GM23338 (cell line): ENCODE results near the gene FAM217A. TPM values are rescaled to one million over a fixed set of nuclear protein-coding genes. Genes with fewer than 3 reads are reported as not detected.

Experiments used
- ATAC-seq: fragments of 200-7000 bp; cut with Tn5 transposase; 3 replicates; pipeline ENCODE4 v1.9.1; 2020
- DNase-seq: peaks from one replicate; pipeline ENCODE4 v3.0.0-alpha.2; 2015; ENCODE audit warnings: low spot score
- H2AFZ ChIP-seq: fragments of 200-600 bp; sonication (generic); 2 replicates; pipeline ENCODE4 v1.8.0; 2016; ENCODE audit warnings: antibody characterized with exemption, mild to moderate bottlenecking, moderate library complexity
- H3F3A ChIP-seq: fragments of 200-600 bp; sonication (generic); replicated peaks from 2 replicates; pipeline ENCODE4 v1.8.0; 2017; ENCODE audit warnings: antibody characterized with exemption, mixed run types, low read depth
- H3K27ac ChIP-seq: fragments of 200-600 bp; sonication (generic); 2 replicates; pipeline ENCODE4 v1.6.1; 2016; ENCODE audit warnings: low read depth
- H3K27me3 ChIP-seq: fragments of 200-600 bp; sonication (generic); 2 replicates; pipeline ENCODE4 v1.8.0; 2016; ENCODE audit warnings: mild to moderate bottlenecking, mixed run types, moderate library complexity; ENCODE audit not compliant: insufficient read depth
- H3K36me3 ChIP-seq: fragments of 200-600 bp; sonication (generic); 2 replicates; pipeline ENCODE4 v1.8.0; 2016; ENCODE audit warnings: mild to moderate bottlenecking; ENCODE audit not compliant: insufficient read depth
- H3K4me1 ChIP-seq: fragments of 200-600 bp; sonication (generic); 2 replicates; pipeline ENCODE4 v1.8.0; 2016; ENCODE audit warnings: mild to moderate bottlenecking, moderate library complexity; ENCODE audit not compliant: insufficient read depth
- H3K4me2 ChIP-seq: fragments of 200-600 bp; sonication (generic); 2 replicates; pipeline ENCODE4 v1.7.1; 2017; ENCODE audit warnings: mixed run types
- H3K4me3 ChIP-seq: fragments of 200-600 bp; sonication (generic); 2 replicates; pipeline ENCODE4 v1.6.1; 2016; ENCODE audit warnings: mixed run types
- H3K79me2 ChIP-seq: fragments of 200-600 bp; sonication (generic); replicated peaks from 2 replicates; pipeline ENCODE4 v1.8.0; 2017; ENCODE audit warnings: mild to moderate bottlenecking; ENCODE audit not compliant: insufficient read depth
- H3K9me2 ChIP-seq: fragments of 200-600 bp; sonication (generic); 2 replicates; pipeline ENCODE4 v1.8.0; 2017; ENCODE audit not compliant: insufficient read depth
- H4K20me1 ChIP-seq: fragments of 200-600 bp; sonication (generic); replicated peaks from 2 replicates; pipeline ENCODE4 v1.8.0; 2017; ENCODE audit warnings: mild to moderate bottlenecking; ENCODE audit not compliant: insufficient read depth
- H3K27ac Mint-ChIP-seq: 2 replicates; pipeline ENCODE4 v1.8.0; 2020; ENCODE audit warnings: inconsistent platforms, mild to moderate bottlenecking, moderate library complexity, mixed read lengths
- H3K27me3 Mint-ChIP-seq: 3 replicates; pipeline ENCODE4 v1.8.0; 2022; ENCODE audit warnings: low read depth, mild to moderate bottlenecking, moderate library complexity, mixed read lengths, inconsistent platforms; ENCODE audit not compliant: insufficient read depth, poor library complexity
- H3K36me3 Mint-ChIP-seq: 3 replicates; pipeline ENCODE4 v1.8.0; 2021; ENCODE audit warnings: low read depth, mild to moderate bottlenecking, inconsistent platforms, moderate library complexity, mixed read lengths
- H3K4me1 Mint-ChIP-seq: 3 replicates; pipeline ENCODE4 v1.8.0; 2020; ENCODE audit warnings: mild to moderate bottlenecking, inconsistent platforms, mixed read lengths
- H3K4me3 Mint-ChIP-seq: 3 replicates; pipeline ENCODE4 v1.8.0; 2021; ENCODE audit warnings: moderate library complexity, mild to moderate bottlenecking, inconsistent platforms, mixed read lengths
- H3K9me3 Mint-ChIP-seq: 3 replicates; pipeline ENCODE4 v1.8.0; 2020; ENCODE audit warnings: moderate library complexity, mild to moderate bottlenecking, inconsistent platforms, mixed read lengths
- EZH2 ChIP-seq: fragments of 200-600 bp; sonication (generic); IDR thresholded peaks from one replicate; pipeline ENCODE4 v1.8.0; 2017; ENCODE audit warnings: antibody characterized with exemption, mild to moderate bottlenecking, low read depth; ENCODE audit not compliant: unreplicated experiment
- JUNB ChIP-seq: IDR thresholded peaks from one replicate; pipeline ENCODE4 v1.6.1; 2016; ENCODE audit warnings: antibody characterized with exemption; ENCODE audit not compliant: unreplicated experiment
- NANOG ChIP-seq: IDR thresholded peaks from 2 replicates; pipeline ENCODE4 v1.6.1; 2016; ENCODE audit warnings: antibody characterized with exemption, borderline replicate concordance
- POLR2AphosphoS5 ChIP-seq: IDR thresholded peaks from 2 replicates; pipeline ENCODE4 v1.6.1; 2016; ENCODE audit warnings: antibody characterized with exemption, low read depth
- REST ChIP-seq: IDR thresholded peaks from one replicate; pipeline ENCODE4 v1.6.1; 2018; ENCODE audit warnings: antibody characterized with exemption; ENCODE audit not compliant: unreplicated experiment
- STAT1 ChIP-seq: IDR thresholded peaks from one replicate; pipeline ENCODE4 v1.6.1; 2016; ENCODE audit warnings: antibody characterized with exemption; ENCODE audit not compliant: unreplicated experiment
- ZNF331 ChIP-seq: fragments of 250-450 bp; sonication (Bioruptor Pico); IDR thresholded peaks from 2 replicates; pipeline ENCODE4 v1.5.0; 2020; ENCODE audit warnings: low read depth, mild to moderate bottlenecking, moderate library complexity
- polyA plus RNA-seq: library from polyadenylated mRNA; unstranded; fragments of >200 nt; fragmentation: Nextera tagmentation; extraction: Ambion mirVana; gene quantifications from 2 replicates; pipeline ENCODE4 v1.2.1, GENCODE V29; 2016
- total RNA-seq: library from RNA; depleted of rRNA; stranded (reverse); fragments of >200 nt; shearing (Covaris generic); gene quantifications from 2 replicates; pipeline ENCODE4 v1.2.3, GENCODE V29; 2014
- TF ChIP-seq, protein P1 (sequence below): IDR thresholded peaks from 2 replicates; pipeline ENCODE4 v1.6.1; 2016; ENCODE audit warnings: antibody characterized with exemption
- TF ChIP-seq, protein P2 (sequence below): fragments of 250-450 bp; sonication (Bioruptor Pico); IDR thresholded peaks from 2 replicates; pipeline ENCODE4 v1.5.0; 2020; ENCODE audit warnings: mild to moderate bottlenecking, moderate library complexity

The FAM217A gene
- total and polyA plus RNA-seq, 2 experiments from 2014 or later: not detected

DNA sequence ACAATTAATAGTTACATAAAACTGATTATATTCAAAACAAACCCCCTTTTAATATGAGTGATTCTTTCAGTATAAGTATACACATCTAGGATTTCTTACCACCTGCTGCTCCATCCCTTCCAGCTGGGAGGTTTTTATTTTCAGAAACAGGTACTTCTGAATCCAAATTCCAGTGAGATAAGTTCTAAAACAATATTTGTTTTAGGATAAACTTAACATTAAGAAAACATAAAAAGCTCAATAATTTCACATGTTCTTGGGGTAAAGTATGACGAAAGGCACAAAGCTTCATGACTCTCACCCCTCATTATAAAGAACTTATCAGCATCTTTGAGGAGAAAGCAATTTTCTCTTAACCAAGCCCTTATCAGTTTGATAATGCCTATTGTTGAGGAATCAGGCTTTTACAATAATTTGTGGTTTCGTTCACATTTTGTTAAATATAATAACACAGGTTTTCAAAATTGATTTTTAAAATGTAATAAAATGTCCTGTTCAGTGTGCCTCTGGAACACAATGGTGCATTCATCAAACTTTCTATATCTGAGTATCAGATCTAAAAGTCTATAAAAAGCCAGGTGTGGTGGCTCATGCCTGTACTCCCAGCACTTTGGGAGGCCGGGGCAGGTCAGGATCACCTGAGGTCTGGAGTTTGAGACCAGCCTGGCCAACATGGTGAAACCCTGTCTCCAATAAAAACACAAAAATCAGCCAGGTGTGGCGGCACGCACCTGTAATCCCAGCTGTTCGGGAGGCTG lies 4.3 kb downstream of the FAM217A start (continued):
- TF ChIP-seq, protein P1, sequence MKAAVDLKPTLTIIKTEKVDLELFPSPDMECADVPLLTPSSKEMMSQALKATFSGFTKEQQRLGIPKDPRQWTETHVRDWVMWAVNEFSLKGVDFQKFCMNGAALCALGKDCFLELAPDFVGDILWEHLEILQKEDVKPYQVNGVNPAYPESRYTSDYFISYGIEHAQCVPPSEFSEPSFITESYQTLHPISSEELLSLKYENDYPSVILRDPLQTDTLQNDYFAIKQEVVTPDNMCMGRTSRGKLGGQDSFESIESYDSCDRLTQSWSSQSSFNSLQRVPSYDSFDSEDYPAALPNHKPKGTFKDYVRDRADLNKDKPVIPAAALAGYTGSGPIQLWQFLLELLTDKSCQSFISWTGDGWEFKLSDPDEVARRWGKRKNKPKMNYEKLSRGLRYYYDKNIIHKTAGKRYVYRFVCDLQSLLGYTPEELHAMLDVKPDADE: no peak
- no peak for TF ChIP-seq ZNF331 (CRISPR knock-in tag)

DNA sequence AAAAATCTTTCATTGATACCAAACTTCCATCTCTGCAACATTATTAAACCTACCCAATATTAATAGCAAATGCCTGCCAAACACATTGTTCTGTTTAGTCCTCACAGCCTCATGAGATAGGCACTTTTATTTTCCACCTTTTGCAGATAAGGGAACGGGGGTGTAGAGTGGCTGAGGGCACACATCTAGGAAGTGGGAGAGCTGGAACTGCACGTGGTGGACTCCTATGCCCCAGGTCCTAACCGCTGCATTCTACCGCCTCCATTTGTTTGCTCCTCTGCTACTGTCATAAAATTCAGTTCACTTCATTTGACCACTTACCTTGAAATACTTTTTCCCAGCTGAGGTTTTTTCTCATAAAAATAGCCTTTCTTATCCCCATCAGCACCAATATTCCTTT lies 7.6 kb downstream of the FAM217A start:
- Mint-ChIP-seq H3K36me3 (no peaks in the 10 kb centered on the region), H3K27me3 (peaks cover 4% of the 10 kb centered on the region), H3K27ac (no peak overlapping the region), H3K4me1 (peaks cover 11% of the 10 kb centered on the region), H3K9me3 (no peaks in the 10 kb centered on the region), H3K4me3 (no peak overlapping the region)
- H3F3A ChIP-seq: no peaks in the 10 kb centered on the region
- H4K20me1 ChIP-seq: no peaks in the 10 kb centered on the region
- H3K79me2 ChIP-seq: no peaks in the 10 kb centered on the region
- H3K27me3 ChIP-seq: no peaks in the 10 kb centered on the region
- H2AFZ ChIP-seq: peak overlapping the region; percentile 1; the same call in 1 of the 2 replicates
- DNase-seq (no peak), ATAC-seq (no peak)
- no peak for TF ChIP-seq JUNB
- H3K4me2 ChIP-seq: no peak overlapping the region
- H3K27ac ChIP-seq: no peak overlapping the region
- H3K36me3 ChIP-seq: no peaks in the 10 kb centered on the region
- H3K4me1 ChIP-seq: no peaks in the 10 kb centered on the region; the same call in 1 of the 2 replicates
- H3K9me2 ChIP-seq: no peaks in the 10 kb centered on the region
- no peak overlapping the region for H3K4me3 ChIP-seq

GRCh38 chr6:4069199-4069598 lies 9.7 kb downstream of the FAM217A start:
- Mint-ChIP-seq H3K4me3 (no peak overlapping the region), H3K4me1 (peaks cover 11% of the 10 kb centered on the region), H3K27me3 (peaks cover 5% of the 10 kb centered on the region), H3K9me3 (no peaks in the 10 kb centered on the region), H3K36me3 (peaks cover 7% of the 10 kb centered on the region; the same call in 2 of the 3 replicates), H3K27ac (no peak overlapping the region)
- Histone ChIP-seq H3K4me1 (no peaks in the 10 kb centered on the region; the same call in 1 of the 2 replicates), H3K27ac (no peak overlapping the region), H3K79me2 (no peaks in the 10 kb centered on the region), H4K20me1 (no peaks in the 10 kb centered on the region), H3F3A (no peaks in the 10 kb centered on the region), H3K9me2 (no peaks in the 10 kb centered on the region), H2AFZ (no peak overlapping the region), H3K27me3 (no peaks in the 10 kb centered on the region), H3K4me2 (no peak overlapping the region), H3K4me3 (no peak overlapping the region), H3K36me3 (peaks cover 9% of the 10 kb centered on the region; the same call in 1 of the 2 replicates)
- DNase-seq: no peak
- ATAC-seq: no peak
- TF ChIP-seq STAT1 (no peak), JUNB (no peak), EZH2 (no peak), REST (no peak), POLR2AphosphoS5 (no peak), NANOG (no peak)
- TF ChIP-seq, protein P2, sequence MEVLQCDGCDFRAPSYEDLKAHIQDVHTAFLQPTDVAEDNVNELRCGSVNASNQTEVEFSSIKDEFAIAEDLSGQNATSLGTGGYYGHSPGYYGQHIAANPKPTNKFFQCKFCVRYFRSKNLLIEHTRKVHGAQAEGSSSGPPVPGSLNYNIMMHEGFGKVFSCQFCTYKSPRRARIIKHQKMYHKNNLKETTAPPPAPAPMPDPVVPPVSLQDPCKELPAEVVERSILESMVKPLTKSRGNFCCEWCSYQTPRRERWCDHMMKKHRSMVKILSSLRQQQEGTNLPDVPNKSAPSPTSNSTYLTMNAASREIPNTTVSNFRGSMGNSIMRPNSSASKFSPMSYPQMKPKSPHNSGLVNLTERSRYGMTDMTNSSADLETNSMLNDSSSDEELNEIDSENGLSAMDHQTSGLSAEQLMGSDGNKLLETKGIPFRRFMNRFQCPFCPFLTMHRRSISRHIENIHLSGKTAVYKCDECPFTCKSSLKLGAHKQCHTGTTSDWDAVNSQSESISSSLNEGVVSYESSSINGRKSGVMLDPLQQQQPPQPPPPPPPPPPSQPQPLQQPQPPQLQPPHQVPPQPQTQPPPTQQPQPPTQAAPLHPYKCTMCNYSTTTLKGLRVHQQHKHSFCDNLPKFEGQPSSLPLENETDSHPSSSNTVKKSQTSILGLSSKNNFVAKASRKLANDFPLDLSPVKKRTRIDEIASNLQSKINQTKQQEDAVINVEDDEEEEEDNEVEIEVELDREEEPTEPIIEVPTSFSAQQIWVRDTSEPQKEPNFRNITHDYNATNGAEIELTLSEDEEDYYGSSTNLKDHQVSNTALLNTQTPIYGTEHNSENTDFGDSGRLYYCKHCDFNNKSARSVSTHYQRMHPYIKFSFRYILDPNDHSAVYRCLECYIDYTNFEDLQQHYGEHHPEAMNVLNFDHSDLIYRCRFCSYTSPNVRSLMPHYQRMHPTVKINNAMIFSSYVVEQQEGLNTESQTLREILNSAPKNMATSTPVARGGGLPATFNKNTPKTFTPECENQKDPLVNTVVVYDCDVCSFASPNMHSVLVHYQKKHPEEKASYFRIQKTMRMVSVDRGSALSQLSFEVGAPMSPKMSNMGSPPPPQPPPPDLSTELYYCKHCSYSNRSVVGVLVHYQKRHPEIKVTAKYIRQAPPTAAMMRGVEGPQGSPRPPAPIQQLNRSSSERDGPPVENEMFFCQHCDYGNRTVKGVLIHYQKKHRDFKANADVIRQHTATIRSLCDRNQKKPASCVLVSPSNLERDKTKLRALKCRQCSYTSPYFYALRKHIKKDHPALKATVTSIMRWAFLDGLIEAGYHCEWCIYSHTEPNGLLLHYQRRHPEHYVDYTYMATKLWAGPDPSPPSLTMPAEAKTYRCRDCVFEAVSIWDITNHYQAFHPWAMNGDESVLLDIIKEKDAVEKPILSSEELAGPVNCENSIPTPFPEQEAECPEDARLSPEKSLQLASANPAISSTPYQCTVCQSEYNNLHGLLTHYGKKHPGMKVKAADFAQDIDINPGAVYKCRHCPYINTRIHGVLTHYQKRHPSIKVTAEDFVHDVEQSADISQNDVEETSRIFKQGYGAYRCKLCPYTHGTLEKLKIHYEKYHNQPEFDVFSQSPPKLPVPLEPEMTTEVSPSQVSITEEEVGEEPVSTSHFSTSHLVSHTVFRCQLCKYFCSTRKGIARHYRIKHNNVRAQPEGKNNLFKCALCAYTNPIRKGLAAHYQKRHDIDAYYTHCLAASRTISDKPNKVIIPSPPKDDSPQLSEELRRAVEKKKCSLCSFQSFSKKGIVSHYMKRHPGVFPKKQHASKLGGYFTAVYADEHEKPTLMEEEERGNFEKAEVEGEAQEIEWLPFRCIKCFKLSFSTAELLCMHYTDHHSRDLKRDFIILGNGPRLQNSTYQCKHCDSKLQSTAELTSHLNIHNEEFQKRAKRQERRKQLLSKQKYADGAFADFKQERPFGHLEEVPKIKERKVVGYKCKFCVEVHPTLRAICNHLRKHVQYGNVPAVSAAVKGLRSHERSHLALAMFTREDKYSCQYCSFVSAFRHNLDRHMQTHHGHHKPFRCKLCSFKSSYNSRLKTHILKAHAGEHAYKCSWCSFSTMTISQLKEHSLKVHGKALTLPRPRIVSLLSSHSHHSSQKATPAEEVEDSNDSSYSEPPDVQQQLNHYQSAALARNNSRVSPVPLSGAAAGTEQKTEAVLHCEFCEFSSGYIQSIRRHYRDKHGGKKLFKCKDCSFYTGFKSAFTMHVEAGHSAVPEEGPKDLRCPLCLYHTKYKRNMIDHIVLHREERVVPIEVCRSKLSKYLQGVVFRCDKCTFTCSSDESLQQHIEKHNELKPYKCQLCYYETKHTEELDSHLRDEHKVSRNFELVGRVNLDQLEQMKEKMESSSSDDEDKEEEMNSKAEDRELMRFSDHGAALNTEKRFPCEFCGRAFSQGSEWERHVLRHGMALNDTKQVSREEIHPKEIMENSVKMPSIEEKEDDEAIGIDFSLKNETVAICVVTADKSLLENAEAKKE (CRISPR knock-in tag): no peak
